Measurements from ENCODE around the gene KLF15. TPM values are rescaled to one million over a fixed set of nuclear protein-coding genes. Genes with fewer than 3 reads are reported as not detected.

The KLF15 gene
- total RNA-seq, 4 donors from 2014 or later: 20.6 to 49.2 (median 27.5) TPM

DNA sequence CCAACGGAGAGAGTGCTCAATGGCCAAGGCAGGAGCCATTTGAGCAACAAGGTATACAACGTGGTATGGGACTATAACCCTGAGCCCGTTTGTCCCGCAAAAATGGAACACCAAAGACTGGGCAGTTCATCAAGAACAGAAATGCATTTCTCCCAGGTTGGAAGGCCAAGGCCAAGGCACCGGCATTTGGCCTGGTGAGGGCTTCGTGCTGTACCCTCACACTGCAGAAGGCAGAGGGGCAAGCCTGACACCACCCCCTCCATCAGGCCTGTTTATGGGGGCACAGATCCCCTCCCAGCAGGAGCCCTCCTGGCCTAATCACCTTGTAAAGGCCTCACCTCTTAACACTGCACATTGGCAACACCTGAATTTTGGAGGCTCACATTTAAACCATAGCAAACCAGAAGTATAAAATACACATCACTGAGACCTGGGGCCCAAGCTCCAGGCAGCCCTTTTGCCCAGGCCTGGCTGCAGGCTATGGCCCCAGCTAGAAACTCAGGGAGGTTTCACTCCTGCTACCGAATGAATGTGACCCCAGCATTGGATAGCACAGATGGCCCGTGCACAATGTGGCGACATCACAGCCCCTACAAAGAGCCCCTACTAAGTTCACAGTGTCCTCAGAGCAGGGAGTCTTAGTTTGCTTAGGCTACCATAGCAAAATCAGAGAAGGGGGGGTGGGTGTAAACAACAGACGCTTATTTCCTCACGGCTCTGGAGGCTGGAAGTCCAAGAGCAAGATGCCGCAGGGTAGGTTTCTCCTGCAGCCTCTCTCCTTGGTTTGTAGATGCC, 47.1 kb downstream of the KLF15 start:
- no peak for DNase-seq
- TF ChIP-seq, protein P1, sequence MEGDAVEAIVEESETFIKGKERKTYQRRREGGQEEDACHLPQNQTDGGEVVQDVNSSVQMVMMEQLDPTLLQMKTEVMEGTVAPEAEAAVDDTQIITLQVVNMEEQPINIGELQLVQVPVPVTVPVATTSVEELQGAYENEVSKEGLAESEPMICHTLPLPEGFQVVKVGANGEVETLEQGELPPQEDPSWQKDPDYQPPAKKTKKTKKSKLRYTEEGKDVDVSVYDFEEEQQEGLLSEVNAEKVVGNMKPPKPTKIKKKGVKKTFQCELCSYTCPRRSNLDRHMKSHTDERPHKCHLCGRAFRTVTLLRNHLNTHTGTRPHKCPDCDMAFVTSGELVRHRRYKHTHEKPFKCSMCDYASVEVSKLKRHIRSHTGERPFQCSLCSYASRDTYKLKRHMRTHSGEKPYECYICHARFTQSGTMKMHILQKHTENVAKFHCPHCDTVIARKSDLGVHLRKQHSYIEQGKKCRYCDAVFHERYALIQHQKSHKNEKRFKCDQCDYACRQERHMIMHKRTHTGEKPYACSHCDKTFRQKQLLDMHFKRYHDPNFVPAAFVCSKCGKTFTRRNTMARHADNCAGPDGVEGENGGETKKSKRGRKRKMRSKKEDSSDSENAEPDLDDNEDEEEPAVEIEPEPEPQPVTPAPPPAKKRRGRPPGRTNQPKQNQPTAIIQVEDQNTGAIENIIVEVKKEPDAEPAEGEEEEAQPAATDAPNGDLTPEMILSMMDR (IDR thresholded peaks at IDR 0.05): no peak
- TF ChIP-seq POLR2A (IDR thresholded peaks at IDR 0.05): no peak
- Histone ChIP-seq H3K36me3 (no peaks in the 10 kb centered on the region), H3K4me1 (peaks cover 0 to 3% of the 10 kb centered on the region in 2 donors), H3K9me3 (no peaks in the 10 kb centered on the region), H3K4me3 (replicated peaks in 1 of 3) (no peak overlapping the region), H3K27ac (no peak overlapping the region), H3K27me3 (no peaks in the 10 kb centered on the region)
- intact Hi-C loops (cut with DNase I): no loop called here
- 93 to 94% methylated on average over 12 of the region's 12 CpGs for WGBS, 2 donors

DNA sequence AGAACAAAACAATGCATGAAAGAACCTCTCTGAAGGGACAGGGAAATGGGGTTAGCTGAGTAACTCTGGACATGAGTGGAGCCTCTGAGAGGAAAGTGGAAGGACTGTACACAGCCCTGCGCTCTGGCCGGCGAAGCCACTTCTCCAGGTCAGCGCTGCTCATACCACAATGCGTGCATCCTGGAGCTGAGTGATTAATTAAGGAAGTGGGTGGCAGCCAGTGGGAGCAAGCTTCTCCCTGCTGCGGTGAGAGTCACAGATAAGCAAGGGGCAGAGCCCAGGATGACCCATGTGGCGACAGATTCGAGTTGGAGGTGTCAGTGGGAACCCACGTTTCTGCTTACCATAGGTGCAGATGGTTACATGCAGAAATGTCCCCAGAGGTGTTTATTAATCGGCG, 48.0 kb downstream of the KLF15 start:
- H3K4me3 ChIP-seq (replicated peaks in 1 of 3): no peak overlapping the region
- intact Hi-C loops (cut with DNase I): no loop called here
- H3K27me3 ChIP-seq: no peaks in the 10 kb centered on the region
- H3K27ac ChIP-seq: no peak overlapping the region
- no peak for TF ChIP-seq POLR2A (IDR thresholded peaks at IDR 0.05)
- TF ChIP-seq, protein P1 (IDR thresholded peaks at IDR 0.05): no peak
- peaks cover 0 to 3% of the 10 kb centered on the region in 2 donors for H3K4me1 ChIP-seq
- H3K36me3 ChIP-seq: no peaks in the 10 kb centered on the region
- no peaks in the 10 kb centered on the region for H3K9me3 ChIP-seq
- WGBS, 2 donors: 85 to 93% methylated on average over 11 of the region's 11 CpGs
- no peak for DNase-seq

DNA sequence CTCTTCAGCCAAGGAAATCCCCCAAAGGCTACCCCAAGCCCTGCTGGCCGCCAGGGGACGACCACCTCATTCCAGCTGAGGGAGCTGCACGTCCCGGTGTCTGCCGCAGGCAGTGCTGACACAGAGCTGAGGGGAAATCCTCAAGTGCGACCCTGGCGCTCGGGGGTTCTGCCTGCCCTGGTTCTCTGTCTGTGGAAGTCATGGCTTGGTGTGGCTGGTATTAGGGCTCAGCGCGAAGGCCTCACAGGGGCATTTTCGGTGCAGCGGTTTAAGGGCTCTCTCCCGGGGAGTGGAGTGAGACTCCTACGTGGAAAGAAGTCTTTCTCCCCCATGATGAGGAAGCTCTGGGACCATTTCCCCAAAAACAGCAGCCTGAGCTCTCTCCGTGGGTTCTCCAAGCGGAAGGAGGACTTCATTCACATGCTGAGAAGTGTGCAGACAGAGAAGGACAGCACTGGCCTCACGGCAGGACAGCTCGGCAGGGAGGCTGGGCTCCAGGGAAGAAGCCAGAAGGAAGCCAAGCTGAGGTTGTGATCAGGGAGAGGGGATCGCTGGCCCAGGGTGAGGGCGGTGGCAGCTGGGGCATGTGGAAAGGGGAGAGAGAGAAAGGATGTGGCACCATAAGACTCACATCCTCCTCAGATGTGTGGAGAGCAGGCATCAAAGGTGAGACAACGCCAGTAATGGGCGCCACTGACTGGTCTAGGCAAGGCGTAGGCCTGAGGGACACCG, 48.6 kb downstream of the KLF15 start:
- no peak overlapping the region for H3K27ac ChIP-seq
- intact Hi-C loops (cut with DNase I): no loop called here
- H3K4me1 ChIP-seq: peaks cover 0 to 3% of the 10 kb centered on the region in 2 donors
- no peak overlapping the region for H3K4me3 ChIP-seq (replicated peaks in 1 of 3)
- H3K27me3 ChIP-seq: no peaks in the 10 kb centered on the region
- 91 to 93% methylated on average over 21 to 24 of the region's 24 CpGs for WGBS, 2 donors
- no peak for DNase-seq
- TF ChIP-seq POLR2A (IDR thresholded peaks at IDR 0.05): no peak
- TF ChIP-seq, protein P1 (IDR thresholded peaks at IDR 0.05): no peak
- H3K36me3 ChIP-seq: no peaks in the 10 kb centered on the region
- no peaks in the 10 kb centered on the region for H3K9me3 ChIP-seq

DNA sequence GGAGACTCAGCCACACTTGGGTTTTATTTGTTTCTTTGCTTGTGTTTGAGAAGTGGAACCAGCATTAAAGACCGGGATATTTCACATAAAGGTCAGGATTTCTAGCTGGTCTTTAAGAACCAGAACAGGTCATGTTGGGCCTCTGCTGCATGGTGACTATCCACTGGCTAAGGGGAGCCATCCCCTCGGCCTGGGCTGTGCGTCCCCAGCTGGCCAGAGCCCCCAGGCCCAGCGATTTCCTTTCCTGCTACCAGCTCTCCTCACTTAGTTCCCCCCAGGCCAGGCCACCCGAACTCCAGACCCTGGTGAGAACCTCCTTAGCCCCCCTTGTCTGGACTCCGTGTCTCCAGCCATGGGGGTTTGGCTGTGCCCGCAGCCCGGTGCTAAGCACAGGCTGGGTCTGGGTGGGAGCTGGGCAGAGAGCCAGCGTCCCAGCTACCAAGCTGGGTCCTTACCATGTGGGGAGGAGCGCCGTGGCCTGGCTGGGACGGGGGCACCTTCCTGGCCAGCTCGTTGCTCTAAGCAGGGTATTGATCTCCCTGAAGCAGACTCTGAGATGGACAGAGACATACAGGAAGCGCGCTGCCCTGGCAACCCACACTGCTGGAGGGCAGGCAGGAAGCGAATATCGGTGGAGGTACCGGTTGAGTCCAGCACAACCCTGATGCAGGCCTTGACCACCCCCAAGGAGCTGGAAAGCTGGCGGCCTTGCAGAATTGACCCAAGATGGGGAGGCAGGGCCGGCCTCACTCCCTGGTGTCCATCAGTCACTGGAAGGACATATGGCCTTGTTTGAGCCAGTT, 49.4 kb downstream of the KLF15 start:
- H3K36me3 ChIP-seq: no peaks in the 10 kb centered on the region
- TF ChIP-seq, protein P1 (IDR thresholded peaks at IDR 0.05): no peak
- TF ChIP-seq POLR2A (IDR thresholded peaks at IDR 0.05): no peak
- H3K4me1 ChIP-seq: peaks cover 0 to 3% of the 10 kb centered on the region in 2 donors
- H3K27me3 ChIP-seq: no peaks in the 10 kb centered on the region
- DNase-seq: no peak
- no peak overlapping the region for H3K27ac ChIP-seq
- no peak overlapping the region for H3K4me3 ChIP-seq (replicated peaks in 1 of 3)
- WGBS, 2 donors: 91 to 95% methylated on average over 8 to 20 of the region's 20 CpGs
- H3K9me3 ChIP-seq: no peaks in the 10 kb centered on the region
- intact Hi-C loops (cut with DNase I): no loop called here

Measured in thyroid gland (tissue), 4 donors.